Heart right ventricle (tissue), 16 donors: ENCODE data around the gene TTC7B. TPM values are rescaled to one million over a fixed set of nuclear protein-coding genes. Genes with fewer than 3 reads are reported as not detected.

ENCODE experiments used
- ATAC-seq, 8 donors: fragments of 200-7000 bp; cut with Tn5 transposase; one replicate each; pipeline ENCODE4 v1.9.1; 2020; ENCODE audit warnings: mild to moderate bottlenecking in 8 of 8, moderate library complexity in 8 of 8, moderate number of reproducible peaks in 1 of 8
- DNase-seq, 2 donors: peaks; one replicate each; pipeline ENCODE4 v3.0.0-alpha.2; 2020
- H3K27ac ChIP-seq, 10 donors: fragments of 200-600 bp; sonication (generic) in 2 of 10; one replicate each; pipeline versions ENCODE4 v1.5.0 to v1.8.0; 2020 to 2022; ENCODE audit warnings: mild to moderate bottlenecking in 3 of 10
- H3K27me3 ChIP-seq, 7 donors: fragments of 200-600 bp; one replicate each; pipeline ENCODE4 v1.8.0; 2021 to 2022; ENCODE audit warnings: mild to moderate bottlenecking in 2 of 7
- H3K36me3 ChIP-seq, 9 donors: fragments of 200-600 bp; sonication (generic) in 1 of 9; one replicate each; pipeline versions ENCODE4 v1.5.0 to v1.8.0; 2020 to 2022; ENCODE audit warnings: mild to moderate bottlenecking in 2 of 9
- H3K4me1 ChIP-seq, 9 donors: fragments of 200-600 bp; sonication (generic) in 1 of 9; one replicate each; pipeline versions ENCODE4 v1.5.0 to v1.8.0; 2020 to 2022; ENCODE audit warnings: mild to moderate bottlenecking in 4 of 9
- H3K4me3 ChIP-seq, 10 donors: fragments of 200-600 bp; sonication (generic) in 2 of 10; one replicate each; pipeline versions ENCODE4 v1.5.0 to v1.8.0; 2020 to 2022; ENCODE audit warnings: mild to moderate bottlenecking in 7 of 10, moderate library complexity in 2 of 10
- H3K9me3 ChIP-seq, 11 donors: fragments of 200-600 bp in 10 of 11; sonication (generic) in 2 of 11; one replicate each; pipeline versions ENCODE4 v1.5.0 to v1.8.0; 2013 to 2022; ENCODE audit warnings: mild to moderate bottlenecking in 2 of 11, control low read depth in 1 of 11, moderate library complexity in 1 of 11
- WGBS, 2 donors: extraction: QIAGEN DNeasy Blood & Tissue Kit; methylation state at CpG; one replicate each; pipeline ENCODE4 v1.1.7; 2013; ENCODE audit warnings: inconsistent platforms in 1 of 2; 5-methylcytosine and 5-hydroxymethylcytosine counted together
- intact Hi-C, 10 donors: fragments of 100-400 bp; cut with DNase I; formaldehyde crosslinking; loops; one replicate each; pipeline versions ENCODE4 v1.11.1 to v1.14.2; 2022
- polyA plus RNA-seq, 2 donors: library from polyadenylated mRNA; stranded (reverse); fragments of 200-250 nt; gene quantifications; one replicate each; pipeline ENCODE4 v1.2.3, GENCODE V29; 2013
- total RNA-seq, 10 donors: library from RNA; stranded (reverse); fragmentation: NEBNext Ultra II Directional in 3 of 10; extraction: Animal tissue kit (Norgen Biotek cat#: 25700) in 3 of 10; gene quantifications; one replicate each; pipeline versions ENCODE4 v1.2.1 to v1.2.4, GENCODE V29; 2021 to 2023
- TF ChIP-seq, protein P1 (sequence below), 9 donors: fragments of 200-600 bp; sonication (generic) in 2 of 9; IDR thresholded peaks; one replicate each; pipeline versions ENCODE4 v1.5.0 to v1.8.0; 2021 to 2022; ENCODE audit warnings: antibody characterized with exemption in 9 of 9, mild to moderate bottlenecking in 5 of 9, moderate library complexity in 1 of 9
- donor health status: Arrhythmogenic right ventricular cardiomyopathy.
- donor health status: ischemic (EF 13 %, LVEDD 7.1; RV severe dilation, severe dysfunction).
- donor health status: healthy with polysubstance abuse.
- donor health status: DM: no; HTN: yes; CAD: no.
- donor health status: DM: no; HTN: no; CAD: no.
- donor health status: ischemic (EF 25% LVEDD 6.9; RV normal size, moderate dysfunction).
- donor health status: ischemic (EF 25% LVEDD 5.7; RV mildly dilated, moderate dysfunction).
- donor health status: healthy.
- donor health status: DM: yes; HTN: yes; CAD: no.
- donor health status: Ischemic cardiomyopathy.
- donor health status: ischemic (EF 35%, LVEDD 5.7; RV mildly dilated, moderate dysfunction).
- donor health status: nonischemic (EF 11% LVEDD 7.7; RV severe dilation, severe dysfunction).
- donor health status: DM: yes; HTN: yes; CAD: no.
- donor health status: PGD.
- donor health status: ischemic (EF 29% LVEDD 5.4; RV normal size, mild dysfunction).
- donor health status: nonischemic (EF 23%, LVEDD 6.1; RV moderate dilation, normal function).

The TTC7B gene
- total and polyA plus RNA-seq, 12 donors: 23.0 to 79.4 (median 65.5) TPM

- Histone ChIP-seq H3K27ac (peak overlapping the region in 6 of 10 donors; percentile 31 to 76 (median 72)), H3K4me3 (no peak overlapping the region), H3K4me1 (peaks cover 0 to 68% (median 22%) of the 10 kb centered on the region in 9 donors), H3K36me3 (peaks cover 0 to 79% (median 4%) of the 10 kb centered on the region in 9 donors), H3K27me3 (no peaks in the 10 kb centered on the region), H3K9me3 (peaks cover 0 to 5% (median 0%) of the 10 kb centered on the region in 11 donors)
- 86 to 90% methylated on average over 5 of the region's 5 CpGs for WGBS, 2 donors
- ATAC-seq (peak in 2 of 8 donors; percentile 23 to 34), DNase-seq (no peak)
- intact Hi-C loops: no loop called here
- TF ChIP-seq, protein P1, sequence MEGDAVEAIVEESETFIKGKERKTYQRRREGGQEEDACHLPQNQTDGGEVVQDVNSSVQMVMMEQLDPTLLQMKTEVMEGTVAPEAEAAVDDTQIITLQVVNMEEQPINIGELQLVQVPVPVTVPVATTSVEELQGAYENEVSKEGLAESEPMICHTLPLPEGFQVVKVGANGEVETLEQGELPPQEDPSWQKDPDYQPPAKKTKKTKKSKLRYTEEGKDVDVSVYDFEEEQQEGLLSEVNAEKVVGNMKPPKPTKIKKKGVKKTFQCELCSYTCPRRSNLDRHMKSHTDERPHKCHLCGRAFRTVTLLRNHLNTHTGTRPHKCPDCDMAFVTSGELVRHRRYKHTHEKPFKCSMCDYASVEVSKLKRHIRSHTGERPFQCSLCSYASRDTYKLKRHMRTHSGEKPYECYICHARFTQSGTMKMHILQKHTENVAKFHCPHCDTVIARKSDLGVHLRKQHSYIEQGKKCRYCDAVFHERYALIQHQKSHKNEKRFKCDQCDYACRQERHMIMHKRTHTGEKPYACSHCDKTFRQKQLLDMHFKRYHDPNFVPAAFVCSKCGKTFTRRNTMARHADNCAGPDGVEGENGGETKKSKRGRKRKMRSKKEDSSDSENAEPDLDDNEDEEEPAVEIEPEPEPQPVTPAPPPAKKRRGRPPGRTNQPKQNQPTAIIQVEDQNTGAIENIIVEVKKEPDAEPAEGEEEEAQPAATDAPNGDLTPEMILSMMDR (IDR thresholded peaks at IDR 0.05): no peak
These were observed 141.5 kb downstream of the TTC7B start for GRCh38 chr14:90674716-90675115.

DNA sequence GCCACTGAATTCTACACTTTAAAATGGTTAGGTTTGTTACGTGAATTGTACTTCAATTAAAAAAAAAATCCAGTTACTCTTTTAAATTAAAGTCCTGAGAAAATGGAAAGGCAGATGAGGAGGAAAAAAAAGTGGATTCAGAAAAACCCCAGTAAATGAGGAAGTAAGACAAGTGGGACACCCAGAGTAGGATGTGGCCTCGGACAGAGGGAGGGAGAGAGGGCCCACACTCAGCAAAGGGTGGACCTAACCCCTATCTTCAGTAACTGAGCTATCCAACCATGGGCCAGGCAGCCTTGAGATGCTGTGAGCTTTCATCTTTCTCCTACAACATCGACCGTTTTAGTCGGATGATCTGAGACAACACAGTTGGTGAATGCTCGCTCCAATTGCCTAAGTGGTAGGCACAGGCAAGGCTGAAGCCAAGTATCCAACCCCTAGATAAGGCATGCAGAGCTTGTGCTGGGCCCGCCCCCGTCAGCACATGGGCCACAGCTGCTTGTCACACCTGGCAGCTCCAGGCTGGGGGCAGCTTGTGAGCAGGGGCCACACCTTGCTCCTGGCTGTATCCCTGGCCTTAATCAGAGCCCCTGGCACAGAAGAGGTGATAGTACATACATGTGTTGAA lies 142.1 kb downstream of the TTC7B start:
- Histone ChIP-seq H3K9me3 (peaks cover 0 to 10% (median 0%) of the 10 kb centered on the region in 11 donors), H3K27ac (peak overlapping the region in 5 of 10 donors; percentile 69 to 76 (median 75)), H3K4me3 (no peak overlapping the region), H3K27me3 (no peaks in the 10 kb centered on the region), H3K4me1 (peaks cover 0 to 67% (median 22%) of the 10 kb centered on the region in 9 donors), H3K36me3 (peaks cover 0 to 73% (median 4%) of the 10 kb centered on the region in 9 donors)
- peak; percentile 34 to 82 (median 61) for ATAC-seq
- DNase-seq: no peak
- TF ChIP-seq, protein P1 (IDR thresholded peaks at IDR 0.05): no peak
- WGBS, 2 donors: 57 to 63% methylated on average over 8 of the region's 8 CpGs
- intact Hi-C loops: no loop called here

DNA sequence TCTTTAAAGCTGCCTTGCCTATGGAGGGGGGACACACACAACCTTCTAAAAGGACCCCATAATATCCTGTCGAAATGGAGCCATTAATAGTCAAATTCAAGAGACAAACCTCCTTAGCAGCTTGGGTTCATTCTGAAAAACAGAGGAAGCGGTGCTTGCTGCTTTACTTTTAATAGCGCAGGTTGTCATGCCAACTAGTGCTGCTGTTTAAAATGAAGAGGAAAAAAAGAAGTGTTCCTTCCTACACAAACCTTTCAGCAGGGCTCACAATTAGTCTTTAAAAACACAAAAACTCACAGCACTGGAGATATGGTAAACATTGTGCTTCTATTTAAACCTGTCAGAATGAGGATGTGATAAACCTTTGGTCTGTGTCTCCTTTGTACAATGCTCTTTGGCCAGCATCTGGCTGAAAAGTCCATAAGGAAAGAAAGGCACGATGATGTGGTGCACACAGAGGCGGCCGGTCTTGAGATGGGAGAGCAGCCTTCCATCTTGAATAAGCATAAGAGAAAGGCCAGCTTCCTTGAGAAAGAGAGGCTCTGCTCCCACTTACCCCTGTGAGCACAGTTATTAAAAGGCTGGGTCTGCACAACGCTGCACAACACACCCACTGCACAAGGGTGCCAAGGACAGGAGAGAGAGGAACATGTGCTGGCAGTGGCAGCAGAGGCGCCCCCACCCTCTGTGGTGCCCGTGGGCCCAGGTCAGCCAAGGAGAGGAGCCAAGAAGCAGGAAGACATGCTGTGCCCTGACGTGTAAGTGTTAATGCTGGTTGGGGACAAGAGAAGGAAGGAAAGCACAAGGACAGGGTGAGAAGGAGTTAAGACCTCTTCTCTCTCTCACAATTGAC lies 144.6 kb downstream of the TTC7B start:
- Histone ChIP-seq H3K4me3 (no peak overlapping the region), H3K27me3 (no peaks in the 10 kb centered on the region), H3K4me1 (peaks cover 0 to 42% (median 22%) of the 10 kb centered on the region in 9 donors), H3K9me3 (peaks cover 0 to 15% (median 0%) of the 10 kb centered on the region in 11 donors), H3K27ac (peak overlapping the region in 1 of 10 donors; percentile 0), H3K36me3 (peaks cover 0 to 68% (median 4%) of the 10 kb centered on the region in 9 donors)
- peak in 6 of 8 donors; percentile 31 to 80 (median 46) for ATAC-seq
- TF ChIP-seq, protein P1 (IDR thresholded peaks at IDR 0.05): no peak
- 58 to 63% methylated on average over 10 of the region's 10 CpGs for WGBS, 2 donors
- intact Hi-C loops: no loop called here
- no peak for DNase-seq

GRCh38 chr14:90669731-90670130 lies 146.5 kb downstream of the TTC7B start:
- TF ChIP-seq, protein P1 (IDR thresholded peaks at IDR 0.05): no peak
- H3K36me3 ChIP-seq: peaks cover 0 to 50% (median 4%) of the 10 kb centered on the region in 9 donors
- no peak overlapping the region for H3K27ac ChIP-seq
- no peaks in the 10 kb centered on the region for H3K27me3 ChIP-seq
- intact Hi-C loops: no loop called here
- ATAC-seq (no peak), DNase-seq (no peak)
- no peak overlapping the region for H3K4me3 ChIP-seq
- peaks cover 0 to 15% (median 0%) of the 10 kb centered on the region in 11 donors for H3K9me3 ChIP-seq
- H3K4me1 ChIP-seq: peaks cover 1 to 37% (median 22%) of the 10 kb centered on the region in 9 donors
- WGBS, 2 donors: 94 to 100% methylated on average over 1 of the region's 1 CpG
